HG03095 (cell line): ENCODE data around the gene TNFAIP8.
A peak's percentile ranks its signal among the peaks of the same experiment; 100 is the strongest.

Source experiments
- ATAC-seq: cut with Tn5 transposase; IDR thresholded peaks from one replicate; pipeline ENCODE4 v1.9.1; 2021; ENCODE audit warnings: moderate library complexity; ENCODE audit not compliant: unreplicated experiment

The TNFAIP8 gene

GRCh38 chr5:119345861-119346260, 10.0 kb upstream of the TNFAIP8 start:
- no peak for ATAC-seq

GRCh38 chr5:119346394-119346793, 9.4 kb upstream of the TNFAIP8 start:
- ATAC-seq, result no peak

DNA sequence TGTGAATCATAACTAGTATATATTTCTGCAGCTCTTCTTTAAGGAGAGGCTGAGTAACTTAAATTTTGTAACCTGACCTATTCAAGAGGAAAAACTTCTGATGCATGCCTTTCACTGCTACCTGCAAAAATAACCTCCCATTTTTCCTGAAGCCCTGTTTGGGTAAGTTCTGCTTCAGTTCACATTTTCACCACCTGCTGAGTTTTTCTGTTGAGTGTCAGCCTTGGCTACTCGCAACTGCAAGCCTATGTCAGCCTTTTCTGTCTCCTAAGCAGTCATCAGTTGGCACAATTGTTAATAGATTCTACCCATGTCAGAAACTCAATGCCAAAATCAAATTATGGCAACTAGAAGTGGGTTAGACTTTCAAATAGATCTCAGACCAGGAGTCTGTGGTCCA, 8.2 kb upstream of the TNFAIP8 start:
- no peak for ATAC-seq

- ATAC-seq, result no peak
Measured at GRCh38 chr5:119347991-119348390, 7.8 kb upstream of the TNFAIP8 start.

GRCh38 chr5:119353213-119353612, 2.6 kb upstream of the TNFAIP8 start:
- no peak for ATAC-seq

DNA sequence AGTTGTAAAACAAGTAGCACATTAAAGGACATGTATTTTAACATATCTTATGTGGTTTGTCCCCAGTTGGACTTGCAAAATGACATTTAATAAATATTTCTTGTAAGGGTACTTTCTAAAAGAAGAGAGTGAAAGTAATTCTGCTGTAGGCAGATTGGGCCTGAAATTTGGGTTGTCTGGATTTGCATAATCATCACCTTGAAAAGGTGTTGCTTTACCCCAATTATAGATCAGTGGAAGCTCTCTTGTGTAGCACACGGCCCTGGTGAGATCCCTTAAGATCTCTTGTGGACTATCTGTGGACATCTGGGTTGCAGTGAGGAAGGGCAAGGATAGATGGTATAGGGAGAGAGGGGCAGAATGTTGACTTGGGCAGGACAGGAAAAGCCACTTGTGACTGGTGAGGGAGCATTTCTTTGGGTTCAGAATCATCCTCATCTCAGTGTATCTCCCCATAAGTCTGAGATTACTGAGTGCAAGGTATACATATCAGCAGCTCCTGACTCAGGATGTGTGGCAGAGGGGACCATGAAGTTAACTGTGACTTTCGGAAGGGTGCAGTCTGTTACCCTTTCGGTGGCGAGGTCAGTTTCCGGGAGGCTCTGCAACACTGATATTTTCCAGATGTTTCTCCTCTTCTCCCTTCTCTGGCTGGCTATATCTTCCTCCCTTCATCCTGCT, 2.0 kb upstream of the TNFAIP8 start:
- ATAC-seq, result peak; percentile 62

DNA sequence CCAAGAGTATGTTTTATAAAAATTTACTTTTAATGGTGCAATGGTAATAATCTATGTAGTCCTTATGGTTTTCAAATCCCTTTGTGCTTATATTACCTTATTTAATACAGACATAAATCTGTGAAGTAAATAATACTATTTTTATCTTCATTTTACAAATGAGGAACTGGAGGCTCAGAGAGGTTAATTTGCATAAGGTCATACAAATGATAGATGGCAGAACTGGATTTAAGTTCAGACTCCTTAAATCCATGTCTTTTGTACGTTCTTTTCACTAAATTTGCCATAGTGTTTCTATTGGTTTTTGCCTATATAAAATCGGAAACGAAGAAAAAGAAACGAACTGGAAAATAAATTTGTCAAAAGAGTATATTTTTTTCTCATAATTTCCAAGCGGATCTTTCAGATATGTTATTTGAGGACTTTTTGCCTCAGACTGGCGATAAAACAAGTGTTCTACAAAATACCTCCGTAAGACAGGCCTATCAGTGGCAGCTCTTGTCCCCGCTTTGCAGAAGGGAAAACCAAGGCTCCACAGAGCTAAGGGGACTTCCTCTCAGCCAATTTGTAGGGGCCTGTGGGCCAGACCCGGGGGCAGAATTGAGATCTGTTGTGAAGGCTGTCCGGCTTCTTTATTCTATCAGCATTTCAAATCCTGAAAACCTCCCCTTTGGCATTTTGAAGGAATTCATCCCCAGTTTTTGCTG, 1.1 kb upstream of the TNFAIP8 start:
- ATAC-seq, result peak; percentile 14

DNA sequence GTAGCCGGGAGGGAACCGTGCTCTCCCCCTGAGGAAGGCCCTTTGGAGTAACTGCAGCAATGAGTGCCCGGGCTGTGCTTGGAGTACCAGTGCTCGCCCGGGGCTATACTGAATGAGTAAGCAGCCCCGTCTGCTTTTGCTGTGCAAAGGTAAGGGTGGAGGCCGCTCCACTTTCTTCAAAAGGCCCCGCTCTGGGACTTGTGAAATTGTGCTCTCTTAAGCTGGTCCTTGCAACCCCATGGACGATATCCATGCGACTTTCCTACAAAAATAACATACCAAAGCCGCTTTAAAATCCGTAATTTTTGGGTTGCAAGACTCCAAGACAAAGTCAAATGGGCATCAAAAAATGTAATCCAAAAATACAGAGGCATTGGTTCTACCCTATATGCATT, 578 bp upstream of the TNFAIP8 start:
- ATAC-seq, result peak; percentile 19

DNA sequence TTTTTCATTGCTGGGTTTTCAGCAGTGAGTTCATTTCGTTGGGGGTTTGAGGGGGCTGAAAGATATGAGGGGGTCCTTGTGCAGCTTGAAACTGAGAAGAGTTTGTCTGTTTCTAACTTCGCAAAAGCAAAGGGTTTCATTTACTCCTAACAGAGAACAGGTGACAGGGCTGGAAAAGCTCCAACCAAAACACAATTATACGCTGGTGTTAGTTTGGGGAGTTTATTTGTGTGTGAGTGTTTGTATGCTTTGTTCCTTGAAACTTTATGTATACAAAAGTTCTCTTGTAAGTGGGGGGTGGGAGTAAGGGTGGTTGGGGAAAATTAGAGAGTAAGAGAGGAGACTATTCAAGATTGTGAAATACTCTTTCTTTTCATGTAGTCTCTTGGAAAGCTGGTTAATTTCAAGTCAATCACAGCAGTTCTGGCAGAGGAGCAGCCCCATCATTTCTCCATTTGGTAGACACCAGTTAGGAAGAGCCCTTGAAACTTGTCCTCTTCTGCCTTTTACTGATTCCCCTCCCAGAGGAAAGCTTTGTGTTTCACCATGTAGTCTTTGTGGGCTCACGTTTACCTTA, 881 bp downstream of the TNFAIP8 start:
- no peak for ATAC-seq

GRCh38 chr5:119357270-119357669, 1.5 kb downstream of the TNFAIP8 start:
- ATAC-seq, result no peak

- ATAC-seq, result no peak
Measured at GRCh38 chr5:119357808-119358529, 2.1 kb downstream of the TNFAIP8 start.

DNA sequence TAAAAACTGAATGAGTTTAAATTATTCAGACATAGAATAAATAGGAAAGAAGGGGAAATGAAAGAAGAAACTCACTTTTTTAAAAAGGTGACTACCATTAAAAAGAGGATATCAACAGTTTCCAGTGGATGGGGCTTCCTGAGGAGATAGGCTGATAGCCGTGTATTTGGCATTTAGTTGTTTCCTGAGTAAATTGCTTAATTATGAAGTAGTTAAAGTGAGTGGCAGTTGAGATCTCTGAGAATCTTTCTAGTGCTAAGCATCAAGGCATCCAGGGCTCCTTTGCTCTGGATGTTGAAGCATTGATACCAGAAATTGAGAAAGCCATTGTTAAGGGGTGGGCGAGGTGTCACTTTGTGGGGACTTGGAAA, 2.7 kb downstream of the TNFAIP8 start:
- ATAC-seq, result no peak

GRCh38 chr5:119358901-119359603, 3.2 kb downstream of the TNFAIP8 start:
- ATAC-seq, result no peak

GRCh38 chr5:119359737-119360413, 4.1 kb downstream of the TNFAIP8 start:
- ATAC-seq, result no peak

DNA sequence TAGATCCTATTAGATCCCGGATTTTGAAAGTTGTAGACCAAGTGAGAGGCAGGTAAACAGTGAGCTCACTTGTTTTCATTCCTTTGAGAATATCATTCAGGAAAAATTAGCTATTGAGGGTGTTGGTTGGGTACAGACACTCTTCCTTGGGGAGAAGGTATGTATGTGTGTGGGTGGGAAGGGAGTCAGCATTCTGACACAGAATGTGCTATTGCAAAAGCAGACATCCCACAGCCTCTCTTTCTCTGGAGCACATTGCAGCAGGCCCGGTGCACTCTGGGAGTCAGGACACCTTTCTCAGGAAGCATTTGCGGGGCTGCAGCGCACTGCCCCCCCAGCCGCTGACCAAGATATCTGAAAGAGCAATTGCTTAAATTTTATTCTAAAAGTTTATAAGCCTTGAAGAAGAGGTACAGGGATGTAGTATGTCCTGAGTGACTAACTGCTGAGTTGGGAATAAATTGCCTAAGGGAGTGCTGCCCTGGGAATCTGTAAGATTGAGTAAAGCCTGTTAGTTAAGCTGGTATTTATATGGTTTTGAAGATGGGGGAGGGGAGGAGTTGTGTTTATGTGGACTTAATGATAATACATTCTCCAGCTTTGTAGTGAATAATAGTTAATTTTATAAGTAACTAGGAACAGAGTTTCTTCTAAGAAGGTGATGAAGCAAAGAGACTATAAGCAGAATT, 5.2 kb downstream of the TNFAIP8 start:
- no peak for ATAC-seq

GRCh38 chr5:119361594-119362125, 5.8 kb downstream of the TNFAIP8 start:
- no peak for ATAC-seq

DNA sequence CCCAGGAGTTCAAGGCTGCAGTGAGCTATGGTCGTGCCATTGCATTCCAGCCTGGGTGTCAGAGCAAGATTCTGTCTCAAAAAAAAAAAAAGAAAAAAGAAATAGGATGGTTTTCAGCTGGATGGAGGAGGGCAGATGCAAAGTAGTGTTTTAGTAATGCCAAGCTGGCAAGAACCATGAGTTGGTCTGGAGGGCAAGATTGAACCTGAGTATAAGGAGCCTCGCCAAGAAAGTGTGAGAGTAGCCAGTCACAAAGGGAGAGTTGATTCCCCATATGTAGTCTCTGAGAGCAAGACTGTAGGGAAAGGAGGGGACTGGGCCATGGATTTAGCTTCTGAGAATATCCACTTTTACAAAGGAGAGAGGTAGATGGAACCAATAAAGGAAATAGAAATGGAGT, 6.9 kb downstream of the TNFAIP8 start:
- no peak for ATAC-seq

- no peak for ATAC-seq
Measured at GRCh38 chr5:119363271-119363670, 7.5 kb downstream of the TNFAIP8 start.

GRCh38 chr5:119363936-119364335, 8.1 kb downstream of the TNFAIP8 start:
- no peak for ATAC-seq
